ENCODE measurements around the gene CDH4.

The CDH4 gene

GRCh38 chr20:61754976-61755778, 503.1 kb downstream of the CDH4 start (continued):
- TF ChIP-seq AEBP2 (tag by site-specific recombination; IDR thresholded peaks at IDR 0.05; ENCODE audit: borderline replicate concordance) = no peak
- TF ChIP-seq ZNF621 (tag by site-specific recombination; IDR thresholded peaks at IDR 0.05) = no peak

GRCh38 chr20:61755971-61756845, 504.1 kb downstream of the CDH4 start:
- H3K36me3 ChIP-seq (ENCODE audit: control insufficient read depth in 2 of 2, insufficient read depth in 1 of 2, low read length in 2 of 2) = no peaks in the 10 kb centered on the region
- H3K9me3 ChIP-seq (ENCODE audit: control insufficient read depth, insufficient read depth, low read depth, low read length) = no peaks in the 10 kb centered on the region
- POLR2A ChIA-PET = no interaction called here
- CTCF ChIA-PET = no interaction called here
- TF ChIP-seq ZFP69B (tag by site-specific recombination; IDR thresholded peaks at IDR 0.05) (peak; percentile 67; the same call in 1 of the 2 replicates), GLIS2 (tag by site-specific recombination; IDR thresholded peaks at IDR 0.05) (no peak), ZSCAN18 (tag by site-specific recombination; IDR thresholded peaks at IDR 0.05) (no peak), ZNF692 (tag by site-specific recombination; IDR thresholded peaks at IDR 0.05) (peak; percentile 56; the same call in 1 of the 2 replicates), MYNN (tag by site-specific recombination; IDR thresholded peaks at IDR 0.05; ENCODE audit: borderline replicate concordance) (no peak), ZSCAN5A (tag by site-specific recombination; IDR thresholded peaks at IDR 0.05) (no peak), TCF7L2 (IDR thresholded peaks at IDR 0.05; ENCODE audit: borderline replicate concordance, low read depth, low read length) (no peak)
- H3K4me1 ChIP-seq (ENCODE audit: control insufficient read depth, insufficient read depth, low read length) = no peaks in the 10 kb centered on the region
- no peak overlapping the region for H3K4me3 ChIP-seq (ENCODE audit: low read depth, low read length)
- H3K27ac ChIP-seq (ENCODE audit: extremely low read depth, low read depth, low read length) = no peak overlapping the region

GRCh38 chr20:61756966-61757677, 505.1 kb downstream of the CDH4 start:
- Histone ChIP-seq H3K36me3 (ENCODE audit: control insufficient read depth in 2 of 2, insufficient read depth in 1 of 2, low read length in 2 of 2) (no peaks in the 10 kb centered on the region), H3K4me3 (ENCODE audit: low read depth, low read length) (no peak overlapping the region), H3K9me3 (ENCODE audit: control insufficient read depth, insufficient read depth, low read depth, low read length) (no peaks in the 10 kb centered on the region), H3K4me1 (ENCODE audit: control insufficient read depth, insufficient read depth, low read length) (no peaks in the 10 kb centered on the region), H3K27ac (ENCODE audit: extremely low read depth, low read depth, low read length) (no peak overlapping the region)
- POLR2A ChIA-PET = no interaction called here
- CTCF ChIA-PET = no interaction called here
- TF ChIP-seq YY1 (tag by site-specific recombination; IDR thresholded peaks at IDR 0.05) (no peak), ZFP41 (tag by site-specific recombination; IDR thresholded peaks at IDR 0.05; ENCODE audit: borderline replicate concordance) (no peak), HIC1 (tag by site-specific recombination; IDR thresholded peaks at IDR 0.05) (no peak), ZBTB26 (tag by site-specific recombination; optimal IDR thresholded peaks at IDR 0.05) (no peak), ZBTB49 (tag by site-specific recombination; IDR thresholded peaks at IDR 0.05; ENCODE audit: low read depth) (no peak)
